ENCODE results near the gene DLGAP1.

GRCh38 chr18:3560755-3561154, 894.4 kb downstream of the DLGAP1 start:
- TF ChIP-seq POLR2A (IDR thresholded peaks at IDR 0.05; ENCODE audit: low read length) (no peak), GATA1 (IDR thresholded peaks at IDR 0.05; ENCODE audit: low read depth, low read length) (no peak)

Data from erythroblast (primary cell).